SU-DHL-6 (cell line): ENCODE measurements around the gene DLG2.
A peak's percentile ranks its signal among the peaks of the same experiment; 100 is the strongest.

Experiments used
- H2AFZ ChIP-seq: fragments of 200-600 bp; sonication (generic); 2 replicates; pipeline ENCODE4 v1.6.1; 2014; ENCODE audit warnings: low read depth, mild to moderate bottlenecking, moderate library complexity, mixed read lengths, antibody characterized with exemption, low read length; ENCODE audit not compliant: severe bottlenecking
- H3F3A ChIP-seq: fragments of 200-600 bp; shearing (Covaris generic); 2 replicates; pipeline ENCODE4 v1.6.0; 2016; ENCODE audit warnings: antibody characterized with exemption, mild to moderate bottlenecking; ENCODE audit not compliant: insufficient read depth
- H3K27ac ChIP-seq: fragments of 200-600 bp; sonication (generic); 2 replicates; pipeline ENCODE4 v1.5.1; 2016; ENCODE audit warnings: low read depth, mild to moderate bottlenecking, low read length, moderate library complexity, mixed read lengths
- H3K27me3 ChIP-seq: fragments of 200-600 bp; sonication (generic), shearing (Covaris generic); 2 replicates; pipeline ENCODE4 v1.6.0; 2014; ENCODE audit warnings: mild to moderate bottlenecking, low read length
- H3K36me3 ChIP-seq: fragments of 200-600 bp; sonication (generic); 2 replicates; pipeline ENCODE4 v1.6.1; 2014; ENCODE audit warnings: mild to moderate bottlenecking, low read length, mixed read lengths
- H3K4me2 ChIP-seq: fragments of 300-600, 200-600 bp; shearing (Covaris generic), sonication (generic); 2 replicates; pipeline ENCODE4 v1.6.0; 2014; ENCODE audit warnings: low read length, low read depth, mild to moderate bottlenecking; ENCODE audit not compliant: poor library complexity, severe bottlenecking
- H3K4me3 ChIP-seq: fragments of 200-600 bp; sonication (generic); 2 replicates; pipeline ENCODE4 v1.5.1; 2014; ENCODE audit warnings: antibody characterized with exemption, low read length, mild to moderate bottlenecking, mixed read lengths; ENCODE audit not compliant: insufficient read depth, poor library complexity, severe bottlenecking
- H3K79me2 ChIP-seq: fragments of 200-600 bp; sonication (generic); 2 replicates; pipeline ENCODE4 v1.6.1; 2014; ENCODE audit warnings: mild to moderate bottlenecking, low read length, moderate library complexity; ENCODE audit not compliant: insufficient read depth
- H3K9ac ChIP-seq: fragments of 200-600 bp; sonication (generic); 2 replicates; pipeline ENCODE4 v1.7.0; 2014; ENCODE audit warnings: mild to moderate bottlenecking, low read length
- H3K9me2 ChIP-seq: fragments of 200-600 bp; sonication (generic); replicated peaks from 2 replicates; pipeline ENCODE4 v1.6.1; 2014; ENCODE audit warnings: low read length; ENCODE audit not compliant: insufficient read depth
- H3K9me3 ChIP-seq: fragments of 200-600 bp; sonication (generic); 2 replicates; pipeline ENCODE4 v1.6.1; 2014; ENCODE audit warnings: low read length, mixed read lengths; ENCODE audit not compliant: insufficient read depth
- H4K20me1 ChIP-seq: fragments of 200-600 bp; sonication (generic); 2 replicates; pipeline ENCODE4 v1.6.1; 2014; ENCODE audit warnings: low read depth, mild to moderate bottlenecking, antibody characterized with exemption, low read length, moderate library complexity, mixed read lengths
- CTCF ChIP-seq: fragments of 200-600 bp; sonication (generic); IDR thresholded peaks from one replicate; pipeline ENCODE4 v1.5.1; 2017; ENCODE audit warnings: antibody characterized with exemption, mild to moderate bottlenecking, low read length, moderate library complexity; ENCODE audit not compliant: insufficient read depth, poor library complexity, severe bottlenecking
- EZH2phosphoT487 ChIP-seq: fragments of 200-600 bp; sonication (generic), shearing (Covaris generic); conservative IDR thresholded peaks from 2 replicates; pipeline ENCODE4 v1.6.1; 2018; ENCODE audit warnings: mild to moderate bottlenecking, antibody characterized with exemption, low read length, moderate library complexity, mixed read lengths

DLG2 gene

GRCh38 chr11:83826078-83826477 lies 1801.1 kb downstream of the DLG2 start:
- H3K4me3 ChIP-seq: no peak overlapping the region
- H3K9me2 ChIP-seq: no peaks in the 10 kb centered on the region
- no peaks in the 10 kb centered on the region for H4K20me1 ChIP-seq
- H3K4me2 ChIP-seq: no peak overlapping the region
- no peaks in the 10 kb centered on the region for H3K79me2 ChIP-seq
- no peaks in the 10 kb centered on the region for H3K9me3 ChIP-seq
- H3K27me3 ChIP-seq: no peaks in the 10 kb centered on the region
- H3K9ac ChIP-seq: no peak overlapping the region
- no peaks in the 10 kb centered on the region for H3K36me3 ChIP-seq
- H2AFZ ChIP-seq: no peak overlapping the region
- no peak overlapping the region for H3K27ac ChIP-seq
- TF ChIP-seq CTCF (no peak), EZH2phosphoT487 (no peak)
- H3F3A ChIP-seq: no peaks in the 10 kb centered on the region

- H3K36me3 ChIP-seq: no peaks in the 10 kb centered on the region
- H4K20me1 ChIP-seq: no peaks in the 10 kb centered on the region
- H3K9me2 ChIP-seq: no peaks in the 10 kb centered on the region
- no peaks in the 10 kb centered on the region for H3K79me2 ChIP-seq
- H2AFZ ChIP-seq: no peak overlapping the region
- no peaks in the 10 kb centered on the region for H3K9me3 ChIP-seq
- no peak overlapping the region for H3K9ac ChIP-seq
- TF ChIP-seq CTCF: no peak
- TF ChIP-seq EZH2phosphoT487: no peak
- no peak overlapping the region for H3K4me3 ChIP-seq
- H3K4me2 ChIP-seq: no peak overlapping the region
- no peaks in the 10 kb centered on the region for H3F3A ChIP-seq
- H3K27me3 ChIP-seq: no peaks in the 10 kb centered on the region
- H3K27ac ChIP-seq: no peak overlapping the region
Measured at GRCh38 chr11:83823461-83824025, 1803.6 kb downstream of the DLG2 start.

GRCh38 chr11:83819931-83820549 lies 1807.1 kb downstream of the DLG2 start:
- Histone ChIP-seq H3K27ac (no peak overlapping the region), H2AFZ (no peak overlapping the region), H3K9me3 (no peaks in the 10 kb centered on the region), H3K27me3 (no peaks in the 10 kb centered on the region), H4K20me1 (no peaks in the 10 kb centered on the region), H3K4me3 (no peak overlapping the region), H3K9me2 (no peaks in the 10 kb centered on the region), H3F3A (no peaks in the 10 kb centered on the region), H3K9ac (no peak overlapping the region), H3K36me3 (no peaks in the 10 kb centered on the region), H3K79me2 (no peaks in the 10 kb centered on the region), H3K4me2 (no peak overlapping the region)
- no peak for TF ChIP-seq EZH2phosphoT487
- TF ChIP-seq CTCF: peak; percentile 26
